ENCODE data around the gene ITPR1. TPM values are rescaled to one million over a fixed set of nuclear protein-coding genes. Genes with fewer than 3 reads are reported as not detected.

ITPR1 gene
- total RNA-seq, 2 donors from 2014 or later, result 29.3 to 29.8 TPM

DNA sequence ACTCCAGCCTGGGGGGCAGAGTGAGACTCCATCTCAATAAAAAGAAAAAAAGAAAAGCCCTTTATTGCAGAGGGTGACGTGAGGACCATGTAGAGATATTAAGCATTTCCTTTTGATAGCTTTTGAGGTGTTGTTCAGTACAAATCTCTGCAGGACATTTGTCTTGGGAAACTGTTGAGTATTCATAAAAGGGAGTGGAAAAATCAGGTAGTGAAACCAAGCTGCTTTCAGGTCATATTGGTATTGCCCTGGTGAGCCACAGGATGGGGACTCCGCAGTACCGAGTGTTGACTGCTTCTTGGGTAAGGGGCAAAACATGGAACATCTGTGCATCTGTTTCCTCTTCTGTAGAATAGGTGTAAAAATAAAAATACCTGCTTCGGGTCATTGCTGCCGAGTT is 9.9 kb downstream of the ITPR1 start:
- TF ChIP-seq POLR2A (IDR thresholded peaks at IDR 0.05), result no peak
- TF ChIP-seq, protein P1, sequence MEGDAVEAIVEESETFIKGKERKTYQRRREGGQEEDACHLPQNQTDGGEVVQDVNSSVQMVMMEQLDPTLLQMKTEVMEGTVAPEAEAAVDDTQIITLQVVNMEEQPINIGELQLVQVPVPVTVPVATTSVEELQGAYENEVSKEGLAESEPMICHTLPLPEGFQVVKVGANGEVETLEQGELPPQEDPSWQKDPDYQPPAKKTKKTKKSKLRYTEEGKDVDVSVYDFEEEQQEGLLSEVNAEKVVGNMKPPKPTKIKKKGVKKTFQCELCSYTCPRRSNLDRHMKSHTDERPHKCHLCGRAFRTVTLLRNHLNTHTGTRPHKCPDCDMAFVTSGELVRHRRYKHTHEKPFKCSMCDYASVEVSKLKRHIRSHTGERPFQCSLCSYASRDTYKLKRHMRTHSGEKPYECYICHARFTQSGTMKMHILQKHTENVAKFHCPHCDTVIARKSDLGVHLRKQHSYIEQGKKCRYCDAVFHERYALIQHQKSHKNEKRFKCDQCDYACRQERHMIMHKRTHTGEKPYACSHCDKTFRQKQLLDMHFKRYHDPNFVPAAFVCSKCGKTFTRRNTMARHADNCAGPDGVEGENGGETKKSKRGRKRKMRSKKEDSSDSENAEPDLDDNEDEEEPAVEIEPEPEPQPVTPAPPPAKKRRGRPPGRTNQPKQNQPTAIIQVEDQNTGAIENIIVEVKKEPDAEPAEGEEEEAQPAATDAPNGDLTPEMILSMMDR (IDR thresholded peaks at IDR 0.05), result no peak
- Histone ChIP-seq H3K4me3 (no peak overlapping the region), H3K27ac (no peak overlapping the region), H3K36me3 (replicated peaks in 1 of 2; ENCODE audit: insufficient read depth in 1 of 2, low read depth in 2 of 2) (no peaks in the 10 kb centered on the region), H3K27me3 (no peaks in the 10 kb centered on the region), H3K9me3 (no peaks in the 10 kb centered on the region), H3K4me1 (peaks cover 6% of the 10 kb centered on the region)
- intact Hi-C loops (cut with DNase I), result no loop called here
- DNase-seq (no peak), ATAC-seq (no peak)
- 58 to 65% methylated on average over 5 of the region's 5 CpGs for WGBS, 2 donors

DNA sequence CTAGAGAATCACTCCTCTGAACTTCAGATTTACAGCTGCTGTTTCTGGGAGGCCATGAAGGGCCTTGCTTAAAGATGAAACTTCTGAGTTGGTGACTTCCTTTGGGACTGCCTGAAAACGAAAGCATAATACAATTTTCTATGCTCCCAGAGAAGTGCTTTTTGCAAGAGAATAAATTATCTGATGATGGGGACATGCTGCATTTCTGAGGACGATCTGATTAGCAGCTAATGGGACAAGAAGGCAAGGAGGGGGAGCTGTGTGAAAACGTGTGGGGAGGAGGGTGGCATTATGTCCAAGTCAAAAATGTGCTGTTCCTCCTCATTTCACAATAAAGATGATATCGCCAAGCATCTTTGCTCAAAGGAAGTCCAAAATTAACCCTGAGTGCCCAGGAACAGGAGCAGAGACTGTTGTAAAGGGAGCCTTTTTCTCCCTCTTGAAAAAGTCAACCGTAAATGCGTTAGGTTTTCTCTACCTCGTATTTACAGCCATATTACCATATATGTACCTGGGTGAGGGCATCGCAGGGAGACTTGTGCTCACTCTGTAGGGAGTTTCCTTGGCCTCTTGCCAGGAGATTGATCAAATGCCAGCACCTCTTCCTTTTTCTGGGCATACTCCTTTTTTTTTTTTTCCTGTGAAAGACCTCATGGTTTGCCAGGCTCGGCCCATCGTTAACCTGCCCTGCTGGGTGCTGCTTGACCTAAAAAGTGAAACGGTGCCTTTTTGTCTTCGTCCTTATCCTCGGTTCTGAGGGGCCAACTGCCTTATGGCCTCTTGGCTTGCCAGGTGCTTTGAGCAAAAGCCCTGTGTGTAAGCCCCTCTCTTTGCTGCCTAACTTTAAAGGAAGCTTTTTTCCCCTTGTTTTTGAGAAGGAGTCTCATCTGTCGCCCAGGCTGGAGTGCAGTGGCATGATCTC is 11.5 kb downstream of the ITPR1 start:
- Histone ChIP-seq H3K27ac (peak overlapping the region in 2 of 4 donors; percentile 7 to 27), H3K4me1 (peaks cover 6% of the 10 kb centered on the region), H3K9me3 (no peaks in the 10 kb centered on the region), H3K27me3 (no peaks in the 10 kb centered on the region), H3K4me3 (no peak overlapping the region), H3K36me3 (replicated peaks in 1 of 2; ENCODE audit: insufficient read depth in 1 of 2, low read depth in 2 of 2) (no peaks in the 10 kb centered on the region)
- intact Hi-C loops (cut with DNase I), result no loop called here
- ATAC-seq (no peak), DNase-seq (peak in 3 of 4 donors; percentile 29 to 41 (median 36))
- WGBS, 2 donors, result 44 to 45% methylated on average over 13 to 14 of the region's 14 CpGs
- TF ChIP-seq, protein P1 (IDR thresholded peaks at IDR 0.05), result no peak
- no peak for TF ChIP-seq POLR2A (IDR thresholded peaks at IDR 0.05)

DNA sequence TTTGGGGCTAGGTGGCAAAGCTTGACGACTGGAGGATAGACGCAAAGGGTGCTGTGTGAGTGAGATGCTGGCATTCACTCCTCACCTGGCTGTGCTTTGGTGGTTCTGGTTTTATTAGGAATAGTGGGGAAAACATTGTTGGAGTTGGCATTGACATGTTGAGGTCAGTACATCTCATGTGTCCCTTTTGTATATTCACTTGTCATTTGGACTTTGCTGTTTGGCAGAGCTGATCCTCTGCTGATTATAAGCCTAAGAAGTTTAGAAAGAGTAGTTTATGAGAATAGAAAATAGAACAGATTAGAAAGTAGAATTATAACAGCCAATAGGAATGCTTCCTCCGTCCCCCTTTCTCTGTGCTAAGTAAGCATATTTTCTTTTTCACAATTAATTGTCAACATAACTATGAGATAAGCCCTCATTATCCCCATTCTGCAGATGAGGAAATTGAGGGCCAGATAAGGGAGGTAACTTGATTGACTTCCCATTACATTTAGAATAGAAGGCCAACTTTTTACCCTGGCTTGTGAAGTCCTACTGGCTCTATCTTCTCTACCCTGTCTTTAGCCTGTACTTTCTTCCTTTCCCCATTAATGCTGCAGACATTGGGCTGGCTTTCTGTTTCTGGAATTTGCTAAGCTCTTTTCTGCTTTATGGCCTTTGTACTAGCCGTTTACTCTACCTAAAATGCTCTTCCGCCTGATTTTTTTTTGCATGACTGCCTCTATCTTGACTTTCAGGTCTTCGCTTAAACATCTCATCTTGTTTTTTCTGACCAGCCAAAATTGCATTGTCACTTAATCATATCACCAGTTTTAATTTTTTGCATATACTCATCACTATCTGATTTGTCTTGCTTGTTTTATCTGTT is 12.8 kb downstream of the ITPR1 start:
- Histone ChIP-seq H3K9me3 (no peaks in the 10 kb centered on the region), H3K36me3 (replicated peaks in 1 of 2; ENCODE audit: insufficient read depth in 1 of 2, low read depth in 2 of 2) (no peaks in the 10 kb centered on the region), H3K27ac (no peak overlapping the region), H3K4me1 (peaks cover 6% of the 10 kb centered on the region), H3K27me3 (no peaks in the 10 kb centered on the region), H3K4me3 (no peak overlapping the region)
- 82 to 83% methylated on average over 6 of the region's 6 CpGs for WGBS, 2 donors
- DNase-seq (no peak), ATAC-seq (no peak)
- intact Hi-C loops (cut with DNase I), result no loop called here
- TF ChIP-seq, protein P1 (IDR thresholded peaks at IDR 0.05), result no peak
- no peak for TF ChIP-seq POLR2A (IDR thresholded peaks at IDR 0.05)

DNA sequence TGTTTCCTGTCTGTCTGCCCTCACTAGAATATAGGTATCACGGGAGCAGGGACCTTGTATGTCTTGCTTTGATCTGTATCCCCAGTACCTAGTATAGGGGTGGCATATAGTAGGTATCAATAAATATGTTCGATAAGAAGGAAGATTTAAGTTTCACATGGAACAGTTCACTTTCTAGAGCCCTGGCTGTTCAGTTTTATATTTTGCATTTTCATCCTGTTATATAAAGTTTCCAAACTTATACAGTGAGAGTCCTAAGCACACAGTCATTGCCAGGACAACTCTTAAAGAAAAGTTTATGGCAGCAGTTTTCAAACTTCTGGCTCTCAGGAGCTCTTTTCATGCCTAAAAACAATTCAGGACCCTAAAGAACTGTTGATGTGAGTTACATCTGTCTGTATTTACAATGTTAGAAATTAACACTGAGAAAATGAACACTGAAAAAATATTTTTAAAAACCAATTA is 13.4 kb downstream of the ITPR1 start:
- Histone ChIP-seq H3K4me3 (no peak overlapping the region), H3K36me3 (replicated peaks in 1 of 2; ENCODE audit: insufficient read depth in 1 of 2, low read depth in 2 of 2) (no peaks in the 10 kb centered on the region), H3K27ac (no peak overlapping the region), H3K9me3 (no peaks in the 10 kb centered on the region), H3K4me1 (peaks cover 6% of the 10 kb centered on the region), H3K27me3 (no peaks in the 10 kb centered on the region)
- WGBS, 2 donors, result 67 to 78% methylated on average over 2 of the region's 2 CpGs
- TF ChIP-seq, protein P1 (IDR thresholded peaks at IDR 0.05), result no peak
- TF ChIP-seq POLR2A (IDR thresholded peaks at IDR 0.05), result no peak
- intact Hi-C loops (cut with DNase I), result no loop called here
- no peak for DNase-seq
- ATAC-seq, result no peak
